ENCODE results near the gene SYNE4. TPM values are rescaled to one million over a fixed set of nuclear protein-coding genes. Genes with fewer than 3 reads are reported as not detected.

SYNE4 gene
- total RNA-seq, 1 experiment from 2014 or later = 19.7 TPM

GRCh38 chr19:35975608-35976214, 32.9 kb downstream of the SYNE4 start:
- no peak for TF ChIP-seq CTCF (IDR thresholded peaks at IDR 0.05; ENCODE audit: unreplicated experiment)
- no peaks in the 10 kb centered on the region for H3K9me3 Mint-ChIP-seq (ENCODE audit: low read depth, unreplicated experiment)
- H3K27me3 Mint-ChIP-seq (ENCODE audit: unreplicated experiment) = peaks cover 74% of the 10 kb centered on the region
- no peak overlapping the region for H3K4me3 Mint-ChIP-seq (ENCODE audit: low read depth, unreplicated experiment)
- CTCF ChIA-PET = interaction anchor here (0.6 kb wide), 1 partner anchor 378 kb away, joined by 8 read pairs; no protein-coding TSS in a partner anchor
- intact Hi-C loops (cut with micrococcal nuclease; ENCODE audit: unreplicated experiment) = no loop called here
- H3K4me1 Mint-ChIP-seq (ENCODE audit: low read depth, unreplicated experiment) = no peaks in the 10 kb centered on the region
- no peaks in the 10 kb centered on the region for H3K36me3 Mint-ChIP-seq (ENCODE audit: insufficient read depth, unreplicated experiment)
- H3K27ac Mint-ChIP-seq (ENCODE audit: unreplicated experiment) = no peak overlapping the region
- BruUV-seq (replicated peaks) = no TSS peak
- DNase-seq = peak; percentile 25

- Mint-ChIP-seq H3K4me3 (ENCODE audit: low read depth, unreplicated experiment) (no peak overlapping the region), H3K27me3 (ENCODE audit: unreplicated experiment) (peaks cover 79% of the 10 kb centered on the region), H3K9me3 (ENCODE audit: low read depth, unreplicated experiment) (no peaks in the 10 kb centered on the region), H3K27ac (ENCODE audit: unreplicated experiment) (no peak overlapping the region), H3K36me3 (ENCODE audit: insufficient read depth, unreplicated experiment) (no peaks in the 10 kb centered on the region), H3K4me1 (ENCODE audit: low read depth, unreplicated experiment) (peaks cover 8% of the 10 kb centered on the region)
- CTCF ChIA-PET = no interaction called here
- BruUV-seq (replicated peaks) = no TSS peak
- intact Hi-C loops (cut with micrococcal nuclease; ENCODE audit: unreplicated experiment) = no loop called here
- TF ChIP-seq CTCF (IDR thresholded peaks at IDR 0.05; ENCODE audit: unreplicated experiment) = no peak
- no peak for DNase-seq
These were observed 35.1 kb downstream of the SYNE4 start for GRCh38 chr19:35973487-35973886.

- Mint-ChIP-seq H3K27ac (ENCODE audit: unreplicated experiment) (no peak overlapping the region), H3K9me3 (ENCODE audit: low read depth, unreplicated experiment) (no peaks in the 10 kb centered on the region), H3K36me3 (ENCODE audit: insufficient read depth, unreplicated experiment) (no peaks in the 10 kb centered on the region), H3K4me1 (ENCODE audit: low read depth, unreplicated experiment) (peaks cover 8% of the 10 kb centered on the region), H3K4me3 (ENCODE audit: low read depth, unreplicated experiment) (no peak overlapping the region), H3K27me3 (ENCODE audit: unreplicated experiment) (peaks cover 58% of the 10 kb centered on the region)
- intact Hi-C loops (cut with micrococcal nuclease; ENCODE audit: unreplicated experiment) = no loop called here
- no TSS peak for BruUV-seq (replicated peaks)
- TF ChIP-seq CTCF (IDR thresholded peaks at IDR 0.05; ENCODE audit: unreplicated experiment) = no peak
- no peak for DNase-seq
- CTCF ChIA-PET = interaction anchor here (0.6 to 1.2 kb wide), 3 partner anchors 11 to 432 kb away, joined by 3 to 5 read pairs (median 4); no protein-coding TSS in a partner anchor
These were observed 41.8 kb downstream of the SYNE4 start for GRCh38 chr19:35966771-35967170.

GRCh38 chr19:35963514-35963913, 45.1 kb downstream of the SYNE4 start:
- H3K9me3 Mint-ChIP-seq (ENCODE audit: low read depth, unreplicated experiment) = no peaks in the 10 kb centered on the region
- H3K4me1 Mint-ChIP-seq (ENCODE audit: low read depth, unreplicated experiment) = no peaks in the 10 kb centered on the region
- peak; percentile 59 for DNase-seq
- H3K36me3 Mint-ChIP-seq (ENCODE audit: insufficient read depth, unreplicated experiment) = no peaks in the 10 kb centered on the region
- intact Hi-C loops (cut with micrococcal nuclease; ENCODE audit: unreplicated experiment) = no loop called here
- H3K27ac Mint-ChIP-seq (ENCODE audit: unreplicated experiment) = no peak overlapping the region
- TF ChIP-seq CTCF (IDR thresholded peaks at IDR 0.05; ENCODE audit: unreplicated experiment) = no peak
- CTCF ChIA-PET = no interaction called here
- H3K4me3 Mint-ChIP-seq (ENCODE audit: low read depth, unreplicated experiment) = no peak overlapping the region
- H3K27me3 Mint-ChIP-seq (ENCODE audit: unreplicated experiment) = peaks cover 58% of the 10 kb centered on the region
- no TSS peak for BruUV-seq (replicated peaks)
